ENCODE data around the gene NLRP9.

NLRP9 gene

DNA sequence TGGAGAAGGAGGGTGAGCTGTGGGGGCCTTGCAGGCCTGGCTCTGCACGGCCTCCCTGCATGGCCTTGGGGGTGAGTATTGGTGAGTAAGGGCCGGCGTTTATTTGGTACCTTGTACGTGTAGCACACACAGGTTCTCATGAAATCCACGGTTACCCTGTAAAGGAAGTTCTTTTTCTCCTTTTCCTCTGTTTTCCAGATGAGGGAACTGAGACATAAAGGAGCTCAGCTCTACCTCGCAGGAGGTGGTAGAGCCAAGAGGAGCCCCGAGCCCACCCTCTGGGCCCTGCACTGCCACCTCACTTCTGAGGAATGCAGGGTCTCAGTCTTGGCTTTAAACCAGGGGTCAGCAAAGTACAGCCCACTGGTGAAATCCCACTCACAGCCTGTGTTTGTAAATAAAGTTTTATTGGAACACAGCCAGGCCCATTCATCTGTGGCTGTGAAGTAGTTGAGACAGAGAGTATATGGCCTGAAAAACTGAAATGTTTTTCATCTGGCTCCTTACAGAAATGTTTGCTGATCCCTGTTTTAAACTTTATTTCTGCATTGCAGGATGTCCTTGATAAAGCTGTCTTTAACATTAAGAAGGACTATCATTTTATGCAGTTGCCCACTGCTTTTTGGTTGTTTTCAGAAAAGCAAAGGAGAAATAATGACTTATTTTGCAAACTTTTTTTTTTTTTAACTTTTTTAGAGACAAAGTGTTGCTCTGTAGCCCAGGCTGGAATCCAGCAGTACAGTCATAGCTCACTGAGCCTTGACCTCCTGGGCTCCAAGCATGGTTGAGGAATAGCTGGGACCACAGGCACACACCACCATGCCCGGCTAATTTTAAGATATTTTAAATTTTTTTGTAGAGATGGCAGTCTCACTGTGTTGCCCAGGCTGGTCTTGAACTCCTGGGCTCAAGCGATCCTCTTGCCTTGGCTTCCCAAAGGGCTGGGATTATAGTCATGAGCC is 56.8 kb downstream of the NLRP9 start:
- Histone ChIP-seq H3K27ac (ENCODE audit: low read depth, low read length) (no peak overlapping the region), H3K9me3 (ENCODE audit: control insufficient read depth in 1 of 2, low read length in 2 of 2) (no peaks in the 10 kb centered on the region), H3K9ac (ENCODE audit: low read depth in 1 of 2, low read length in 2 of 2) (no peak overlapping the region), H3K36me3 (ENCODE audit: control insufficient read depth in 1 of 2, insufficient read depth in 2 of 2, low read length in 2 of 2) (peaks cover 46 to 66% of the 10 kb centered on the region in 2 donors), H3K4me1 (ENCODE audit: control insufficient read depth in 1 of 2, insufficient read depth in 2 of 2, low read length in 2 of 2) (peaks cover 77 to 84% of the 10 kb centered on the region in 2 donors), H3K4me3 (ENCODE audit: low read depth in 1 of 2, low read length in 2 of 2) (no peak overlapping the region), H3K27me3 (ENCODE audit: control insufficient read depth in 1 of 2, insufficient read depth in 2 of 2, low read length in 2 of 2) (no peaks in the 10 kb centered on the region)

DNA sequence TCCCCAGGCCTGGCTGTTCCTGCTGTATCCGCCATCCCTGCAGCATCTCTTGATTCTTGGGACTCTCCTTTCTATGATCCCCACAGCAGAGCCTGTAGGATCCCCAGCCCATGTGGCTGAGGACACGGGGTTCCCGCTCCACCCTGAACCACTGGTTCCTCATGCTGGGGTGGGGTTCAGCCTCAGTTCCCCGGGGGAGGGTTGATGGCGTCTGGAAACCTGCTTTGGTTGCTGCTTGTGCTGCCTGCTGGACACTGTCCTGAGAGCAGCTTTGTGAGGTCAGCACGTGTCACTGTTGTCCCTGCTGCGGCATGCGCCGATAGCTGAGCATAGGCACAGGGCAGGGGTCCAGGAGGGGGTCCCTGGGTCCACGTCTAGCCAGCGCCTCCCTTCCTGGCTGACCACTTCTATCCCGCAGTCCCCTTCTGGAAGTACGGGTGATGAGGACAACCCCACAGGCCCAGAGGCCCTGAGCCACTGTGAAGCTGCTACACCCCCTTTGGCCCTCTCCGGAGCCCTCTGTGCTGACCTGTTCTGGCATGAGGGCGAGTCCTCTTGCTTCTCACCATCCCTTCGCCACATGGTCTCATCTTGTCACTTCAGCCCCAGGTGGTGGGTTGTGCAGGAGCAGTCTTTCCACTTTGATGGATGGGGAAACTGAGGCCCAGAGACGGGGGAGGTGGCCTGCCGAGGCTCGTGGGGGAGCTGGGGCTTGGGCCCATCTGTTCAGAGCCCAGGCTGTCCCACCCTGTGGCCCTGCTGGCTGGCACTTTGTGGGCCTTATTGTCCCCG is 57.7 kb downstream of the NLRP9 start:
- Histone ChIP-seq H3K4me3 (ENCODE audit: low read depth in 1 of 2, low read length in 2 of 2) (no peak overlapping the region), H3K9ac (ENCODE audit: low read depth in 1 of 2, low read length in 2 of 2) (no peak overlapping the region), H3K9me3 (ENCODE audit: control insufficient read depth in 1 of 2, low read length in 2 of 2) (no peaks in the 10 kb centered on the region), H3K36me3 (ENCODE audit: control insufficient read depth in 1 of 2, insufficient read depth in 2 of 2, low read length in 2 of 2) (peaks cover 40 to 58% of the 10 kb centered on the region in 2 donors), H3K27me3 (ENCODE audit: control insufficient read depth in 1 of 2, insufficient read depth in 2 of 2, low read length in 2 of 2) (no peaks in the 10 kb centered on the region), H3K27ac (ENCODE audit: low read depth, low read length) (no peak overlapping the region), H3K4me1 (ENCODE audit: control insufficient read depth in 1 of 2, insufficient read depth in 2 of 2, low read length in 2 of 2) (peaks cover 72 to 84% of the 10 kb centered on the region in 2 donors)

DNA sequence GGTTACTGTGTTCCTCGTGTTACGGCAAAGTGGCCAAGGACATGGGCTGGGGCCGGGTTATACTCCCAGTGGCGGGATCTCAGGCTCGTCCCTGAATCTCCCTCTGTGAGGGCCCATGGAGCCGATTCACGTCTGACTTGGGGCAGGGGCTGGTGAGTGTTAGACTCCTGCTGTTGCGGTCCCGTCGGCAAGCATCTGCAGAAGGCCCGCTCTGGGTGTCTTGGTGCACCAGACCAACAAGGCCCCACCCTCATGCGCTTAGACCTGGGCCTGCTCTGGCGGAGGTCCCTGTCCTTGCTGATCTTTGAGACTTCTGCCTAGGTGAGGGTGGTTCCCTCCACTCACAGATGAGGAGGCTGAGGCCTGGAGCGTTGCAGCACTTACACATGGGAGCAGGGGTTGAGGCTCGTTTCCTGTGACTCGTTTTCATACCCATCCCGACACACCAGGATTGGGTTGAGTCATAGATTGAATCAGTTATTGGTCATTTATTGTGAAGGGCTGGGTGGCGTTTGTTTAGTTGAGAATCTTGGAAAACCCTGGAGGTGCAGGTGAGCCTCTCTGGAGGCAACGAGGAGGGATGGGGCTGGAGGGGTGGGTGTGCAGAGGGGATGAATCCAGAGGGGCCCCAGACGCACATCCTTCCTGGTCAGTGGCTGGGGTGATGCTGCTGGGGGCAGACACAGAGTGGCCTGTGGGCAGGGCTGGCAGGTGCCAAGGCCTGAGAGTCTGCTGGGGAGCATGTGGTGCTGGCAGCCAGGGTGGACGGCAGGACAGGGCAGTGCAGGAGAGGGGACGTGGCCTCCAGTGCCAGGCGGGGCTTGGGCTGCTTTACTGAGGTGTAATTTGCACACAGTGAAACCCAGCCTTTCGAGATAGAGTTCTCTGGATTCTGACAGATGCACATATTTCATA is 58.6 kb downstream of the NLRP9 start:
- Histone ChIP-seq H3K27me3 (ENCODE audit: control insufficient read depth in 1 of 2, insufficient read depth in 2 of 2, low read length in 2 of 2) (no peaks in the 10 kb centered on the region), H3K9ac (ENCODE audit: low read depth in 1 of 2, low read length in 2 of 2) (no peak overlapping the region), H3K36me3 (ENCODE audit: control insufficient read depth in 1 of 2, insufficient read depth in 2 of 2, low read length in 2 of 2) (peaks cover 33 to 48% of the 10 kb centered on the region in 2 donors), H3K9me3 (ENCODE audit: control insufficient read depth in 1 of 2, low read length in 2 of 2) (no peaks in the 10 kb centered on the region), H3K27ac (ENCODE audit: low read depth, low read length) (no peak overlapping the region), H3K4me1 (ENCODE audit: control insufficient read depth in 1 of 2, insufficient read depth in 2 of 2, low read length in 2 of 2) (peaks cover 63 to 76% of the 10 kb centered on the region in 2 donors), H3K4me3 (ENCODE audit: low read depth in 1 of 2, low read length in 2 of 2) (no peak overlapping the region)

DNA sequence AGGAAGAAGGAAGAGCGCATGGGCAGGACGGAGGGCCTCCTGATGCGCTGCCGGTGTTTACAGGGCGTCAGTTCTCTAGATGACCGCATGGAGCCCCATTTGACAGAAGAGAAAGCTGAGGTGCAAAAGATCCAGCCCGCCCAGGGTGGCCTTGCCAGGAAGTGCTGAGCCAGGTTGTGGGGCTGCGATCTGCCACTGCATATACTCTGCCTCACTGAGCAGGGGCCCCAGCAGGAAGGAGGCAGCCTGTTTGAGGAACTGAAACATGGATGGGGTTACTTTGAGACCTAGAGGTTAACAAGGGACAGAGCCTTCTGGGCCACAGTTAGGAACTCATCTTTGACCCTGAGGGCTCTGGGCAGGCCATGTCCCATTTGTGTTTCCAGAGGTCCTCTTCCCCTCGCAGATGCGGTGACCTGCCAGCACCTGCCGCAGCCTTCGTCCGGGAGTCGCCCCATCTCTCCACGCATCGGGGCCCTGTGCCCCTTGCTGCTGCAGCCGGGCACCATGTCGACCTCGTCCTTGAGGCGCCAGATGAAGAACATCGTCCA is 60.0 kb downstream of the NLRP9 start:
- peaks cover 36 to 51% of the 10 kb centered on the region in 2 donors for H3K36me3 ChIP-seq (ENCODE audit: control insufficient read depth in 1 of 2, insufficient read depth in 2 of 2, low read length in 2 of 2)
- peak overlapping the region; percentile 24 for H3K27ac ChIP-seq (ENCODE audit: low read depth, low read length)
- peaks cover 62 to 63% of the 10 kb centered on the region in 2 donors for H3K4me1 ChIP-seq (ENCODE audit: control insufficient read depth in 1 of 2, insufficient read depth in 2 of 2, low read length in 2 of 2)
- peak overlapping the region; percentile 20 to 96 for H3K9ac ChIP-seq (ENCODE audit: low read depth in 1 of 2, low read length in 2 of 2)
- H3K9me3 ChIP-seq (ENCODE audit: control insufficient read depth in 1 of 2, low read length in 2 of 2): no peaks in the 10 kb centered on the region
- H3K27me3 ChIP-seq (ENCODE audit: control insufficient read depth in 1 of 2, insufficient read depth in 2 of 2, low read length in 2 of 2): no peaks in the 10 kb centered on the region
- H3K4me3 ChIP-seq (ENCODE audit: low read depth in 1 of 2, low read length in 2 of 2): peak overlapping the region; percentile 91 to 97

DNA sequence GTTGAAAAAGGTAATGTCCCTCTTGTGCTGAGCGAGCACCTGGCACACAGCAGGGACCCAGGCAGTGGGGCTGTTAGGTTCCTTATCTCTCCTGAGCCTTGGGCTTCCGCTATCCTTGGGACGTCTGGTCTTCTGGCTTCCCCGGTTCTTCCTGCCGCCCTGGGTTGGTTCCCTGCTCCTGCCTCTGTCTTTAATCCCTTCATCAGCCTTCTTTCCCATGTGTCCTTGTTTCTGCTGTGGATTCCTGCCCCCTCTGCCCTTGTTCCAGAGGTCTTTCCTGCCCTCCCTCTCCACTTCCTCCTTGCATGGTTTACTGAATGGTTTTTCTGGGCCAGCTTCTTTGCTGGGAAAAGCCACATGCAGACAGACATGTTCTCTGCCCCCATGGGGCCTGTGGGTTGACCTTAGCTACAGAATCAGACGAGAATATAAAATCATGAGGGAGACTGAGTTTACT is 60.6 kb downstream of the NLRP9 start:
- peaks cover 36 to 51% of the 10 kb centered on the region in 2 donors for H3K36me3 ChIP-seq (ENCODE audit: control insufficient read depth in 1 of 2, insufficient read depth in 2 of 2, low read length in 2 of 2)

DNA sequence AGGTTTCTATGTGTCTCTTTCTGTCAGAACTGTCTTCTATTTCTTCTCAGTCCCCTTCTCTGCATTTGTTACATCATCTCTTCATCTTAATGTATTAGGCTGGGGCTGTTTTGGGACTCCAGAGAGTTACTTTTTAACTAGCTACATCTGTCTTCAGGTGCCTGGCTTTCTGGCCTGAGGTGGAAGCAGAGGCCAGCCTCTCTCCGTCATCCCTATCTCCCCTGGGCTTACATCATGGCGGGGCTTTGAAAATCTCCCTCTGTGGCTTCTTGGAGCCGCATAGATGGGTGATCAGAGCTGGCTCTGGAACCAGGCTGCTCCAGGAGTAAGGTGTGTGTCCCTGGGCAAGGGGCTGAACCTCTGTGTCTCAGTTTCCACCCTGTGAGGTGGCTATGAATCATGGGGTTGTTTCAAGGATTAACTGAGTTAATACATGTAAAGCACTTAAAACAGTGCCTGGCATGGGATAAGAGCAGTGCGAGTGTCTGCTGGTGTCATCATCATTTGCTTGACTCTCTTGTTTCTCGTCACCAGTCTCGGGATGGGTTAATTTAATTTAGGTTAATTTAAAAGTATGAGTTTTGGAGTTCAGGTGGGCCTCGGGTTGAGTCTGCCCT is 61.2 kb downstream of the NLRP9 start:
- Histone ChIP-seq H3K4me1 (ENCODE audit: control insufficient read depth in 1 of 2, insufficient read depth in 2 of 2, low read length in 2 of 2) (peaks cover 55 to 59% of the 10 kb centered on the region in 2 donors), H3K9me3 (ENCODE audit: control insufficient read depth in 1 of 2, low read length in 2 of 2) (no peaks in the 10 kb centered on the region), H3K4me3 (ENCODE audit: low read depth in 1 of 2, low read length in 2 of 2) (peak overlapping the region; percentile 91 to 97), H3K36me3 (ENCODE audit: control insufficient read depth in 1 of 2, insufficient read depth in 2 of 2, low read length in 2 of 2) (peaks cover 36 to 51% of the 10 kb centered on the region in 2 donors), H3K27me3 (ENCODE audit: control insufficient read depth in 1 of 2, insufficient read depth in 2 of 2, low read length in 2 of 2) (no peaks in the 10 kb centered on the region), H3K9ac (ENCODE audit: low read depth in 1 of 2, low read length in 2 of 2) (peak overlapping the region; percentile 95 to 96), H3K27ac (ENCODE audit: low read depth, low read length) (peak overlapping the region; percentile 22)

More for the DNA sequence above, 60.6 kb downstream of the NLRP9 start:
- peak overlapping the region; percentile 20 to 96 for H3K9ac ChIP-seq (ENCODE audit: low read depth in 1 of 2, low read length in 2 of 2)
- H3K9me3 ChIP-seq (ENCODE audit: control insufficient read depth in 1 of 2, low read length in 2 of 2): no peaks in the 10 kb centered on the region
- H3K27ac ChIP-seq (ENCODE audit: low read depth, low read length): peak overlapping the region; percentile 24
- H3K27me3 ChIP-seq (ENCODE audit: control insufficient read depth in 1 of 2, insufficient read depth in 2 of 2, low read length in 2 of 2): no peaks in the 10 kb centered on the region
- peaks cover 60 to 63% of the 10 kb centered on the region in 2 donors for H3K4me1 ChIP-seq (ENCODE audit: control insufficient read depth in 1 of 2, insufficient read depth in 2 of 2, low read length in 2 of 2)
- peak overlapping the region; percentile 91 to 97 for H3K4me3 ChIP-seq (ENCODE audit: low read depth in 1 of 2, low read length in 2 of 2)

DNA sequence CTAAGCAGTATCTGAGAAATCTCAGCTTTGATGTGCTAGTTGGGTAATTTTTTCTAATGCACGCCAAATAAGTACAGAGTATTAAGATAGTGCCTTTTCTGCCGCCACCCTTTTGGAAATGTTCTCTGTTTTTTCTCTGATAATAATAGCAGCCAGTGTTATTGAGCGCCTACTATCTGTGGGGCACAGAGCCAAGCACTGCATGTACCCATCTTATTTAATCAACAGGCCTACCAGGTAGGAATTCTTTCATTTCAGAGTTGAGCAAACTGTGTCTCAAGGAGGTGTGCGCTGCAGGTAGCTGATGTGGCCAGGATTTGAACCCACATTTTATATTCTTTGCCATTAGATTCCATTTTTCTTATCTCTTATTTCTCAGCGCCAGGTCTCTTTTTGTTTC is 61.8 kb downstream of the NLRP9 start:
- Histone ChIP-seq H3K4me1 (ENCODE audit: control insufficient read depth in 1 of 2, insufficient read depth in 2 of 2, low read length in 2 of 2) (peaks cover 52 to 53% of the 10 kb centered on the region in 2 donors), H3K9me3 (ENCODE audit: control insufficient read depth in 1 of 2, low read length in 2 of 2) (no peaks in the 10 kb centered on the region), H3K27ac (ENCODE audit: low read depth, low read length) (no peak overlapping the region), H3K9ac (ENCODE audit: low read depth in 1 of 2, low read length in 2 of 2) (peak overlapping the region; percentile 95 to 96), H3K36me3 (ENCODE audit: control insufficient read depth in 1 of 2, insufficient read depth in 2 of 2, low read length in 2 of 2) (peaks cover 33 to 49% of the 10 kb centered on the region in 2 donors), H3K27me3 (ENCODE audit: control insufficient read depth in 1 of 2, insufficient read depth in 2 of 2, low read length in 2 of 2) (no peaks in the 10 kb centered on the region), H3K4me3 (ENCODE audit: low read depth in 1 of 2, low read length in 2 of 2) (peak overlapping the region; percentile 91 to 97)

DNA sequence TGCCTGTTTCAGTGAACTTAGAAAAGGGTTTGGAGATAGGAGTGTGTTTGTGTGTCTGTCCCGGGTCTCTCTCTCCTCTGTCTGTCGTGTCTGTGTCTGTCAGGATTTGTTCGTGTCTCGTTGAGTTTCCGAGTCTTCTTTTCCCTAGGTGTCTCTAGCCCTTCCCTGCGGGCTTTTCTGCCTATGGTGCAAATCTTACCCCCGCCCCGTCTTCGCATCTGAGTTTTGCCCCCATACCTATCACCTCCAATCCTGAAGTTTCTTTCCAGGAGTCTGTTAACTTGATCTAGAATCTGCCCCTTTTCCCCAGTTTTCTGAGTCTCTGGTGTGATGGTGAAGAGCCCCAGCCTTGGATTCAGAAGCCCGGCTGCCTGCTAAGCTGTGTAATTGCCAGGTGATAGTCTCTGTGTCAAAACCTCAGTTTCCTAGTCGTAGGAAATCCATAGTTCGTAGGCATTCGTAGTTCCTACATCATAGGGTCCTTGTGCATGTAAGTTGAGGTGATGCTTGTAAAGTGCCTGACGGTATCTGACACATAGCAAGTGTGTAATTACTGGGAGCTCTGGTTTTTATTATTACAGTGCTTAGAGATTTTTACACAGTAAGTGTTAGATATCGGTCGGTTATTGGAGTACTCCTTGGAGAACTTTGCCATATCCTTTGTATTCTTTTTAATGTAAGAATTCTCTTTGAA is 62.4 kb downstream of the NLRP9 start:
- Histone ChIP-seq H3K9ac (ENCODE audit: low read depth in 1 of 2, low read length in 2 of 2) (peak overlapping the region; percentile 95 to 96), H3K9me3 (ENCODE audit: control insufficient read depth in 1 of 2, low read length in 2 of 2) (no peaks in the 10 kb centered on the region), H3K27me3 (ENCODE audit: control insufficient read depth in 1 of 2, insufficient read depth in 2 of 2, low read length in 2 of 2) (no peaks in the 10 kb centered on the region), H3K4me3 (ENCODE audit: low read depth in 1 of 2, low read length in 2 of 2) (peak overlapping the region; percentile 91 to 97), H3K36me3 (ENCODE audit: control insufficient read depth in 1 of 2, insufficient read depth in 2 of 2, low read length in 2 of 2) (peaks cover 28 to 46% of the 10 kb centered on the region in 2 donors), H3K4me1 (ENCODE audit: control insufficient read depth in 1 of 2, insufficient read depth in 2 of 2, low read length in 2 of 2) (peaks cover 48 to 52% of the 10 kb centered on the region in 2 donors), H3K27ac (ENCODE audit: low read depth, low read length) (peak overlapping the region; percentile 86)
